Ovary (tissue), 9 donors: Measurements from ENCODE around the gene TP53I11. TPM values are rescaled to one million over a fixed set of nuclear protein-coding genes. Genes with fewer than 3 reads are reported as not detected.

Experiments
- DNase-seq, 5 donors: peaks; one replicate each; pipeline ENCODE4 v3.0.0-alpha.2; 2019 to 2020
- H3K27ac ChIP-seq, 2 donors: fragments of 200-600 bp; one replicate each; pipeline versions ENCODE4 v1.5.1 to v1.8.0; 2019 to 2022
- H3K27me3 ChIP-seq: fragments of 200-600 bp; one replicate; pipeline ENCODE4 v1.8.0; 2022
- H3K36me3 ChIP-seq: fragments of 200-600 bp; sonication (generic); one replicate; pipeline ENCODE4 v1.5.1; 2019
- H3K4me1 ChIP-seq: one replicate; pipeline ENCODE4 v1.8.1; 2013; ENCODE audit warnings: mild to moderate bottlenecking, moderate library complexity; ENCODE audit not compliant: insufficient read depth
- H3K4me3 ChIP-seq: fragments of 200-600 bp; sonication (generic); one replicate; pipeline ENCODE4 v1.5.1; 2017
- H3K9me3 ChIP-seq, 2 donors: fragments of 200-600 bp in 1 of 2; sonication (generic) in 1 of 2; one replicate each; pipeline versions ENCODE4 v1.5.1 to v1.8.1; 2013 to 2019; ENCODE audit warnings: mild to moderate bottlenecking in 1 of 2, moderate library complexity in 1 of 2
- CTCF ChIP-seq, 3 donors: fragments of 450-650 bp in 2 of 3; fragments of 200-600 bp in 1 of 3; IDR thresholded peaks; one replicate each; pipeline versions ENCODE4 v1.5.1 to v1.8.0; 2016 to 2022; ENCODE audit warnings: antibody characterized with exemption in 3 of 3, mild to moderate bottlenecking in 1 of 3
- EP300 ChIP-seq: sonication (generic); formaldehyde crosslinking; IDR thresholded peaks from one replicate; pipeline ENCODE4 v1.6.1; 2017; ENCODE audit warnings: antibody characterized with exemption
- POLR2A ChIP-seq: fragments of 450-650 bp; IDR thresholded peaks from one replicate; pipeline ENCODE4 v1.6.1; 2017; ENCODE audit warnings: antibody characterized with exemption, mild to moderate bottlenecking, moderate library complexity
- WGBS, 3 donors: extraction: QIAGEN DNeasy Blood & Tissue Kit in 1 of 3; methylation state at CpG; one replicate each; pipeline versions ENCODE4 v1.1.5 to v1.1.7; 2013 to 2017; 5-methylcytosine and 5-hydroxymethylcytosine counted together
- intact Hi-C, 4 donors: fragments of 100-400 bp; cut with DNase I; formaldehyde crosslinking; loops; one replicate each; pipeline versions ENCODE4 v1.11.0 to v1.15.1; 2022 to 2023
- polyA plus RNA-seq, 2 donors: library from polyadenylated mRNA; stranded (reverse); fragments of 200-250 nt in 1 of 2; fragments of 350-450 nt in 1 of 2; fragmentation: Illumina TruSeq in 1 of 2; extraction: RNeasy Lipid Tissue Mini Kit (QIAGEN cat#74804) in 1 of 2; gene quantifications; one replicate each; pipeline ENCODE4 v1.2.3, GENCODE V29; 2013 to 2014
- total RNA-seq, 7 donors: library from RNA; depleted of rRNA in 2 of 7; stranded (reverse); fragments of >200 nt in 2 of 7; fragmentation: NEBNext Ultra II Directional in 3 of 7; extraction: Animal tissue kit (Norgen Biotek cat#: 25700) in 3 of 7; gene quantifications; one replicate each; pipeline versions ENCODE4 v1.1.0 to v1.2.4, GENCODE V29; 2016 to 2023
- donor health status: DM: no; HTN: no; CAD: no; lungs with moderate emphysema.
- donor health status: DM: no; HTN: no; CAD: no.
- donor health status: Bipolar disorder and iron deficiency.
- donor health status: DM: yes; HTN: yes; CAD: no.
- donor health status: DM: no; HTN: no; CAD: no.
- donor health status: DM: yes; HTN: yes; CAD: no.

The TP53I11 gene
- total and polyA plus RNA-seq, 9 donors = 9.2 to 51.9 (median 21.8) TPM

- H3K9me3 ChIP-seq = no peaks in the 10 kb centered on the region
- no peak overlapping the region for H3K27ac ChIP-seq
- no peak overlapping the region for H3K4me3 ChIP-seq
- TF ChIP-seq CTCF (IDR thresholded peaks at IDR 0.05) = no peak
- no peak for TF ChIP-seq POLR2A
- no peak for TF ChIP-seq EP300
- peaks cover 2% of the 10 kb centered on the region for H3K4me1 ChIP-seq
- WGBS, 3 donors = 62 to 73% (median 69%) methylated on average over 12 of the region's 12 CpGs
- no peaks in the 10 kb centered on the region for H3K36me3 ChIP-seq
- DNase-seq = no peak
- intact Hi-C loops = loop anchor here in 3 of 4 donors (2.0 to 10.0 kb wide), 6 partner anchors 166 to 398 kb away; no protein-coding TSS in a partner anchor
- H3K27me3 ChIP-seq = no peaks in the 10 kb centered on the region
These were observed 13.6 kb downstream of the TP53I11 start for GRCh38 chr11:44936951-44937543.

GRCh38 chr11:44936525-44936924, 14.2 kb downstream of the TP53I11 start:
- 13 to 17% (median 15%) methylated on average over 14 to 20 of the region's 20 CpGs for WGBS, 3 donors
- no peak overlapping the region for H3K27ac ChIP-seq
- peak; percentile 66 to 87 (median 84) for DNase-seq
- H3K36me3 ChIP-seq = no peaks in the 10 kb centered on the region
- H3K9me3 ChIP-seq = no peaks in the 10 kb centered on the region
- no peak overlapping the region for H3K4me3 ChIP-seq
- TF ChIP-seq EP300 = no peak
- TF ChIP-seq POLR2A = no peak
- peak; percentile 86 to 91 (median 87) for TF ChIP-seq CTCF (IDR thresholded peaks at IDR 0.05)
- intact Hi-C loops = loop anchor here in 3 of 4 donors (2.0 to 10.0 kb wide), 6 partner anchors 166 to 398 kb away; no protein-coding TSS in a partner anchor
- peaks cover 2% of the 10 kb centered on the region for H3K4me1 ChIP-seq
- H3K27me3 ChIP-seq = no peaks in the 10 kb centered on the region

GRCh38 chr11:44934735-44935250, 15.9 kb downstream of the TP53I11 start:
- no peak for DNase-seq
- TF ChIP-seq CTCF (IDR thresholded peaks at IDR 0.05) = no peak
- no peak for TF ChIP-seq EP300
- TF ChIP-seq POLR2A = no peak
- Histone ChIP-seq H3K9me3 (no peaks in the 10 kb centered on the region), H3K36me3 (no peaks in the 10 kb centered on the region), H3K27me3 (no peaks in the 10 kb centered on the region), H3K4me1 (peaks cover 2% of the 10 kb centered on the region), H3K27ac (no peak overlapping the region), H3K4me3 (no peak overlapping the region)
- 85 to 89% (median 86%) methylated on average over 13 of the region's 13 CpGs for WGBS, 3 donors
- intact Hi-C loops = loop anchor here in 3 of 4 donors (2.0 to 10.0 kb wide), 6 partner anchors 164 to 400 kb away; no protein-coding TSS in a partner anchor

- H3K9me3 ChIP-seq = no peaks in the 10 kb centered on the region
- H3K27ac ChIP-seq = no peak overlapping the region
- DNase-seq = no peak
- intact Hi-C loops = loop anchor here in 3 of 4 donors (2.0 to 10.0 kb wide), 5 partner anchors 165 to 401 kb away; no protein-coding TSS in a partner anchor
- peaks cover 2% of the 10 kb centered on the region for H3K4me1 ChIP-seq
- WGBS, 3 donors = 86 to 93% (median 90%) methylated on average over 2 of the region's 2 CpGs
- TF ChIP-seq EP300 (no peak), CTCF (IDR thresholded peaks at IDR 0.05) (no peak), POLR2A (no peak)
- H3K4me3 ChIP-seq = no peak overlapping the region
- no peaks in the 10 kb centered on the region for H3K36me3 ChIP-seq
- no peaks in the 10 kb centered on the region for H3K27me3 ChIP-seq
These were observed 16.6 kb downstream of the TP53I11 start for GRCh38 chr11:44934110-44934509.
